Breast epithelium (tissue), 4 donors: Measurements from ENCODE around the gene BBS9. TPM values are rescaled to one million over a fixed set of nuclear protein-coding genes. Genes with fewer than 3 reads are reported as not detected.

Experiments used
- DNase-seq, 2 donors: peaks; one replicate each; pipeline ENCODE4 v3.0.0-alpha.2; 2019; ENCODE audit warnings: low spot score in 2 of 2
- H3K27ac ChIP-seq, 2 donors: fragments of 200-600 bp; sonication (generic) in 1 of 2; one replicate each; pipeline ENCODE4 v1.5.1; 2016 to 2019; ENCODE audit warnings: mild to moderate bottlenecking in 1 of 2
- H3K27me3 ChIP-seq, 2 donors: fragments of 200-600 bp; sonication (generic) in 1 of 2; one replicate each; pipeline versions ENCODE4 v1.5.1 to v1.6.0; 2017 to 2019; ENCODE audit warnings: control low read depth in 1 of 2, mild to moderate bottlenecking in 1 of 2
- H3K36me3 ChIP-seq: fragments of 200-600 bp; one replicate; pipeline ENCODE4 v1.5.1; 2019
- H3K4me1 ChIP-seq, 2 donors: fragments of 200-600 bp; sonication (generic); one replicate each; pipeline ENCODE4 v1.5.1; 2016 to 2019; ENCODE audit warnings: control low read depth in 1 of 2
- H3K4me3 ChIP-seq, 3 donors: fragments of 200-600 bp; sonication (generic); 1 replicate in 2 of 3; 2 replicates in 1 of 3; pipeline ENCODE4 v1.5.1; 2016 to 2019; ENCODE audit warnings: mild to moderate bottlenecking in 3 of 3, moderate library complexity in 2 of 3
- H3K9me3 ChIP-seq, 2 donors: fragments of 200-600 bp; sonication (generic) in 1 of 2; one replicate each; pipeline ENCODE4 v1.5.1; 2016 to 2019; ENCODE audit warnings: control low read depth in 1 of 2
- CTCF ChIP-seq, 3 donors: fragments of 450-650 bp; IDR thresholded peaks; one replicate each; pipeline ENCODE4 v1.5.1; 2016 to 2017; ENCODE audit warnings: antibody characterized with exemption in 3 of 3, mild to moderate bottlenecking in 3 of 3, moderate library complexity in 3 of 3
- POLR2A ChIP-seq: fragments of 450-650 bp; IDR thresholded peaks from one replicate; pipeline ENCODE4 v1.6.1; 2016; ENCODE audit warnings: antibody characterized with exemption, mild to moderate bottlenecking, moderate library complexity
- POLR2AphosphoS5 ChIP-seq, 3 donors: sonication (generic); formaldehyde crosslinking; IDR thresholded peaks; one replicate each; pipeline ENCODE4 v1.6.1; 2017; ENCODE audit warnings: antibody characterized with exemption in 3 of 3
- intact Hi-C: fragments of 100-400 bp; cut with DNase I; formaldehyde crosslinking; loops from one replicate; pipeline ENCODE4 v1.15.1; 2023; ENCODE audit warnings: low total_unique reads
- total RNA-seq, 3 donors: library from RNA; depleted of rRNA; stranded (reverse); fragments of >200 nt; gene quantifications; one replicate each; pipeline ENCODE4 v1.1.0, GENCODE V29; 2016

The BBS9 gene
- total RNA-seq, 3 donors from 2014 or later: 27.4 to 49.5 (median 43.6) TPM

- Histone ChIP-seq H3K27me3 (no peaks in the 10 kb centered on the region), H3K27ac (no peak overlapping the region), H3K9me3 (no peaks in the 10 kb centered on the region), H3K4me3 (no peak overlapping the region), H3K4me1 (no peaks in the 10 kb centered on the region), H3K36me3 (no peaks in the 10 kb centered on the region)
- DNase-seq: no peak
- no peak for TF ChIP-seq POLR2A
- no peak for TF ChIP-seq CTCF (IDR thresholded peaks at IDR 0.05)
- no peak for TF ChIP-seq POLR2AphosphoS5 (IDR thresholded peaks at IDR 0.05)
- intact Hi-C loops: no loop called here
Measured at GRCh38 chr7:33530664-33531063, 401.3 kb downstream of the BBS9 start.

- Histone ChIP-seq H3K36me3 (no peaks in the 10 kb centered on the region), H3K4me3 (no peak overlapping the region), H3K4me1 (no peaks in the 10 kb centered on the region), H3K9me3 (no peaks in the 10 kb centered on the region), H3K27ac (no peak overlapping the region), H3K27me3 (no peaks in the 10 kb centered on the region)
- DNase-seq: no peak
- intact Hi-C loops: no loop called here
- TF ChIP-seq POLR2AphosphoS5 (IDR thresholded peaks at IDR 0.05): no peak
- no peak for TF ChIP-seq CTCF (IDR thresholded peaks at IDR 0.05)
- TF ChIP-seq POLR2A: no peak
Measured at GRCh38 chr7:33531888-33532287, 402.5 kb downstream of the BBS9 start.

- no peaks in the 10 kb centered on the region for H3K27me3 ChIP-seq
- DNase-seq: no peak
- H3K36me3 ChIP-seq: peaks cover 3% of the 10 kb centered on the region
- intact Hi-C loops: no loop called here
- H3K4me3 ChIP-seq: no peak overlapping the region
- H3K27ac ChIP-seq: no peak overlapping the region
- H3K9me3 ChIP-seq: peaks cover 0 to 13% of the 10 kb centered on the region in 2 donors
- TF ChIP-seq POLR2A: no peak
- no peak for TF ChIP-seq CTCF (IDR thresholded peaks at IDR 0.05)
- no peak for TF ChIP-seq POLR2AphosphoS5 (IDR thresholded peaks at IDR 0.05)
- H3K4me1 ChIP-seq: no peaks in the 10 kb centered on the region
Measured at GRCh38 chr7:33534833-33535232, 405.5 kb downstream of the BBS9 start.

GRCh38 chr7:33535989-33536388 is 406.6 kb downstream of the BBS9 start:
- intact Hi-C loops: no loop called here
- TF ChIP-seq CTCF (IDR thresholded peaks at IDR 0.05) (no peak), POLR2AphosphoS5 (IDR thresholded peaks at IDR 0.05) (no peak), POLR2A (no peak)

GRCh38 chr7:33536398-33537103 is 407.2 kb downstream of the BBS9 start:
- TF ChIP-seq POLR2A: no peak
- TF ChIP-seq CTCF (IDR thresholded peaks at IDR 0.05): no peak
- no peak for TF ChIP-seq POLR2AphosphoS5 (IDR thresholded peaks at IDR 0.05)
- no peaks in the 10 kb centered on the region for H3K4me1 ChIP-seq
- no peak overlapping the region for H3K4me3 ChIP-seq
- no peak overlapping the region for H3K27ac ChIP-seq
- peaks cover 3% of the 10 kb centered on the region for H3K36me3 ChIP-seq
- no peak for DNase-seq
- H3K9me3 ChIP-seq: peaks cover 0 to 16% of the 10 kb centered on the region in 2 donors
- intact Hi-C loops: no loop called here
- no peaks in the 10 kb centered on the region for H3K27me3 ChIP-seq

More at GRCh38 chr7:33535989-33536388, 406.6 kb downstream of the BBS9 start:
- Histone ChIP-seq H3K9me3 (peaks cover 0 to 16% of the 10 kb centered on the region in 2 donors), H3K36me3 (peaks cover 3% of the 10 kb centered on the region), H3K27me3 (no peaks in the 10 kb centered on the region), H3K4me1 (no peaks in the 10 kb centered on the region), H3K4me3 (no peak overlapping the region), H3K27ac (no peak overlapping the region)
- DNase-seq: no peak
